Kidney capillary endothelial cell (primary cell): ENCODE data around the gene OR7D4.
"Not testable (repeated sequence)": the region's sequence is repeated elsewhere in the genome, so short reads cannot be mapped to it uniquely, and the experiment has no call there.

Source experiments
- DNase-seq: peaks from one replicate; pipeline ENCODE4 v3.0.0-alpha.2; 2018; ENCODE audit warnings: low spot score

OR7D4 gene

DNA sequence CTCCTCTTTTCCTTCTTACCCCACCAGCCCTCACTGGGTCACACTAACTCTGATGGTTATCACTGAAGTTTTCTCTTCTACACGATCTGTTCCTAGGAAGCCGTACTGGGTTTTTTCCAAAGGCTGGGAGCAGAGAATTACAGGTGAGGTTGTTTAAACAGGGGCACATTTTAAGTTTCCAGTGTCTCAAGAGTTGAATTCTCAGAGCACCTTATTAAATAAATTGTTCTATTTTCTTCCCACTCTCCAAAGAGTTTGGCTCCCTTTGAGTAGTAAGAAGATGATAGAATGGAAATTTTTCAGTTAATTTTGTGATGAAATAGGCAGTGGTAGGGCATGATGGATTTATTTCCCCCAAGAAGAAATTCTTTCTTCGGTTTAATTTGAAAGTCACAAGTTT, at the start of gene OR7D4:
Gene OR7D4 (minus strand): TSS at position 101 of the 400 bp plus-strand sequence. CDS start 4,752 bp downstream, outside the sequence.
- DNase-seq: no peak

DNA sequence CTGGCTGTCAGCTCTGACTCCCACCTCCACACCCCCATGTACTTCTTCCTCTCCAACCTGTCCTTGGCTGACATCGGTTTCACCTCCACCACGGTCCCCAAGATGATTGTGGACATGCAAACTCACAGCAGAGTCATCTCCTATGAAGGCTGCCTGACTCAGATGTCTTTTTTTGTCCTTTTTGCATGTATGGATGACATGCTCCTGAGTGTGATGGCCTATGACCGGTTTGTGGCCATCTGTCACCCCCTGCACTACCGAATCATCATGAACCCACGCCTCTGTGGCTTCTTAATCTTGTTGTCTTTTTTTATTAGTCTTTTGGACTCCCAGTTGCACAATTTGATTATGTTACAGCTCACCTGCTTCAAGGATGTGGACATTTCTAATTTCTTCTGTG, 31.8 kb upstream of the OR7D4 start:
- DNase-seq: no peak

DNA sequence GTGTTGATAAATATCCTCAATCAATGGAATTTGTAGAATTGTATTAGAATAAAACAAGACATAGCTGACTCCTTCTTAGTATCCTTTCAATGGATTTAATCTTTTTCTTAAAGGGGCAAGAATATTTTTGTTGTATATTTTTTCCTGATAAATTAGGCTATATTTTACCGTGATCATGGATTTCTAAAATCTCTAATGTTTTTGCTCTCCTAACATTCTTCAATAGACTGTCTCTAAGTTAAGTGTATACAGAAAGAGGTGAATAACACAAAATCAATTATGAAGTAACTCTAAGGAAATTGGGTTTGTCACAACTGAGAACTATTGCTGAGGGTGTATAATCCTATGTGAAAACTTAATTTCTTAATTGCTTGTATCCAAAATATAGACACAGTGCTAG, 31.2 kb upstream of the OR7D4 start, which contains the start of gene OR7E24:
Gene OR7E24 (plus strand): TSS at position 301 of the 400 bp plus-strand sequence. CDS start 114 bp downstream, outside the sequence.
- DNase-seq: no peak

DNA sequence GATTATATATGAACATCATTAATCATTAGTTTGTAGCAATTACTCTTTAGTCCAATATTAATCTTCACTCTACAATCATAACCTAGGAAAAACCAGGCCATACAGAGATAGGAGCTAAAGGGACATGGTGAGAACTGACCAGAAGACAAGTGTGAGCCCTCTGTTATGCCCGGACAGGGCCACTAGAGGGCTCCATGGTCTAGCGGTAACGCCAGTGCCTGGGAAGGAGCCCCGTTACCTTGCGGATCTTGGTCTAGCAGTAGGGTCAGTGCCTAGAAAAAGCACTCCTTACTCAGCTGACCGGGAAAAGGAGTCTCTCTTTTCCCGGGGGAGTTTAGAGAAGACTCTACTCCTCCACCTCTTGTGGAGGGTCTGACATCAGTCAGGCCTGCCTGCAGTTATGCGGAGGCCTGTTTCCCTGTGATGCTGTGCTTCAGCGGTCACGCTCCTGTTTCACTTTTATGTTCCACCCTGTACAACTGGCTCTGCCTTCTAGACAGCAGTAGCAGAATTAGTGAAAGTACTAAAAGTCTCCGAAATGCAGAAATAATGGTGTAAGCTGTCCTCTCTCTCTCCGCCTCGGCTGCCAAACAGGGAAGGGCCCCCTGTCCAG, 13.8 kb downstream of the OR7D4 start:
- peak; percentile 40 for DNase-seq

DNA sequence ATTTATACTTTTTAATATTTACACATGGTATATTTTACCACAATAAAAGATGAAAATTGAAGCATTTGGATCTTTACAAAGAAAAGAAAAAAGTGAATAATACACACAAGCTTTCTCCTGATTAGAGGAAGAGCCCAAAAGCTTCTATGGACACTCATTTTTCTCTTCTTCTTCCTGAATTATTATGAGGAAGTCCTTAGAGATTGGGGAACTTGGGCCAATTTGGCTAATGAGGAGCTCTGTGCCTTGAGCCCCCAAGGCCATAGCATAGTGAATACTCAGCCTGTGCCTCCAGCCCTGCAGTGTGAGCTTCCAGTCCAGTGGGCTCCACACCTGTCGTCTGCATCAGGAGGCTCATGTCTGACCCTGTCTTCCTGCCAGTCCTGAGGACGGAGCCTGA, 21.3 kb downstream of the OR7D4 start:
- not testable (repeated sequence) for DNase-seq

DNA sequence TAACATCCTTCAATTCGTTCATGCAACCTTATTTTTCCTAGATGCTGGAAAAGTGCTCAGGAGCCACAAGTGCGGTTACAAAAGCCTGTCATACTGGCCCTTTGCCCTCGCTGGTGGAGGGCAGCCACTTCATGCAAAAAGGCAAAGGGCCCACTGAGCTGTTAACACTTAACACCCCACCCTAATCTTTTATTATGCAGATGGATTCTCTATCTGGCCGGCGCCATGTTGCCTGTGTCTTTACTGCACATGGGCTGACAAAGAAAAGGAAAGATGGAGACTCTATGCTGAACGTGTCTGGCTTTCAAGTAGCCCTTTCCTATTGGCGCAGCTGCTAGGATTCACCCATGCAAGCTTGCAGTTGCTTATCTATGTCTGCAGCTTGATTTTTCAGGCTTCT, 29.9 kb downstream of the OR7D4 start:
- no peak for DNase-seq

DNA sequence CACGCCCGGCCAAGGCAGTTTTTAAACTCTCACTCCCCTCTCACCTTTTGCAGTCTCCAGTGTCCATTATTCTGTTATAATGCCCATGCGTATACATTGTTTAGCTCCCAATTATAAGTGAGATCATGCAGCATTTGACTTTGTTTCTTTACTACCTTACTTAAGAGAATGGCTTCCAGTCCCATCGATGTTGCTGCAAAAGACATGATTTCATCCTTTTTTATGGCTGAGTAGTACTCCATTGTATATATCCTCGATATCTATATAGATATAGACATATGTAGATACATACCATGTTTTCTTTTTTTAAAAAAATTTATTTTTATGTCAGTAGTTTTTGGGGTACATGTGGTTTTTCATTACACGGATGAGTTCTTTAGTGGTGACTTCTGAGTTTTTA, 32.2 kb downstream of the OR7D4 start:
- DNase-seq: no peak

DNA sequence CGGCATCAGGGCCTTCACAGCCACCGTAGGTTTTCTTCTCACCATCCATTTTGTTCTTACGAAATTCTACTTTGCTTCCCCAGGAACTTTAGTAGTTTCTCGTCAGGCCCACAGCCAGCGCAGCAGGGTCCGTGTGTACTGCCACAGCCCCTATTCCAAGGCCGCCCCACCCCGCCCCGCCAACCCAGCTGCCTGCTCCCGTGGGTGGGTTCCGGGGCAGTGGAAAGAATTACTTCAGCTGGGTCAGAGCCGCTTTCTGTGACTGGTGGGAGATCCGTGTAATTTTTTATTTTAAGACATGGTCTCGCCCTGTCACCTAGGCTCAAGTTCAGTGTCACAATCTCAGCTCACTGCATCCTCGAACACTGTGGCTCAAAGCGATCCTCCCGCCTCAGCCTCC, 36.4 kb downstream of the OR7D4 start:
- no peak for DNase-seq

DNA sequence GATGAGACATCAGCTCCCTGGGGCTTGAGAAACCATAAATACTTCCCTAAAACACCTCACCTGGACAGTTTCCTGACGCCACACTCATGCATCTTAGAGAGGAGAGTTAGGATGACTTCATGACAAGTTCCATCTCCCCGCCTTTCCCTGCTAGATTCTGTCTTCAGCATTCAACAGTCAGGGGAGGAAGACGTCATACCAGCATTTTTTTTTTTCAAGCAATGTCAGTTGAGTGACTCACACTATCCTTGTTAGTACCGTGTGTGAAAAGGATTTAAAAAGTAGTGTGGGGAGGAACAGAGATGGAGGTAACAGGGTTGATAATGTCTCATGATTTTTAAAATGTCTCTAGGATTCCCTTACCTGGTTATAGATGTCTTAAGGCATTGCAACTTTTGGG, 40.5 kb downstream of the OR7D4 start, which contains the start of gene OR7D2:
Gene OR7D2 (plus strand): TSS at position 79 of the 400 bp plus-strand sequence. CDS start 6,803 bp downstream, outside the sequence.
- no peak for DNase-seq

DNA sequence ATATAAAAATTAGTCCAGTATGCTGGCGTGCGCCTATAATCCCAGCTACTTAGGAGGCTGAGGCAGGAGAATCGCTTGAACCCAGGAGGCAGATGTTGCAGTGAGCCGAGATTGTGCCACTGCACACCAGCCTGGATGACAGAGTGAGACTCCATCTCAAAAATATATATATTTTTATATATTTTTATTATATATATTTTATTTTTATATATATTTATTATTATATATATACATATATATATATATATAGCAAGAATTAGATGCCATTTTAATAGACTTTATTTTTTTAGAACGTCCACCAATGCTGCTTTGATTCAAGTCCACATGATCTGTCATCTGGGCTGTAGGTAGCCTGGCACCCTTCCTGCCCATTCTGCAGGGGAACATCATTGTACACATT, 44.1 kb downstream of the OR7D4 start:
- no peak for DNase-seq

DNA sequence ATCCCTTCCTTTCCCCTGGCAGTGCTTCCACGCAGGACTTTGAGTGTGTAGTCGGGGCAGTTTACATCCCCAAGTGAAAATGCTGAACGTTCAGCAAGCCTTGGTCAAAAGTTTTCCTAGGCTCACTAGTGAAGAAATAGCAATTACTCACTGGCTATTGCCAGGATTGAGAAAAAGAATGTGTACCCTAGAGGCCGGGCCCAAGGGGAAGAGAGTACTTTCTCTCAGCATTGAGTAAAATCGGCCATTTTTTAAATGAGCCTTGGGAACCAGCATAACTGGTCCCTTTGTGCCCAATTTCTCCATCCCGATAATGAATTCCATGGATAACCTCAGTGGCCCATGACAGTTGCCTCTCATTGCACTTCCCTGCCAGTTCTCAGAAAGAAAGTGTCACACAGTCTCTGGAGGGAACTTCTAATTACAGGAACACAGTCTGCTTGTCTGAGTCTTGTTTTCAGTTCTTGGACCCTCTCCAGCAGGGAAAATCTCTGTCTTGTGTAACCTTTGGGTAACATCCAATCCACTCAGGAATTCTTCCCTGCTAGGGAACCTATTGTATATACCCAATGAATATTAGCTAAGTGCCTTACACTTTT, 47.9 kb downstream of the OR7D4 start:
- DNase-seq: no peak

DNA sequence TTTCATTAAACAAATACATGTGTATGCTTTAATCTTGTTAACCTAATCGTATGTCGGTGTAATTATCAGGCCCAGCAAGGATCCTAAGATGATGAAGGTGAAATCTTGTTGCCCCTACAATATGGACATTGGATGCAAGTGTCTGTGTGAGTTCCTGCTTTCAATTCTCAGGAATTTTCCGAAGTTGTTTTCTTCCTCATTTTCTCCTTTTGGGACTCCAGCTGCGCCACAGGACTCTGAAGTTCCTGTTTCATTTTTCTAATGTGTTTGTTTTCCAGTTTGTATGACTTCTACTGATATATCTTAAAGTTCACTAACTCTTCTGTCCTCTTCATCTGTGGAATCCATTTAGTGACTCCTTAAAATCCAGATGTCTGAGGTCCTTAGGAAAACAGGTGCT, 52.5 kb downstream of the OR7D4 start:
- no peak for DNase-seq

DNA sequence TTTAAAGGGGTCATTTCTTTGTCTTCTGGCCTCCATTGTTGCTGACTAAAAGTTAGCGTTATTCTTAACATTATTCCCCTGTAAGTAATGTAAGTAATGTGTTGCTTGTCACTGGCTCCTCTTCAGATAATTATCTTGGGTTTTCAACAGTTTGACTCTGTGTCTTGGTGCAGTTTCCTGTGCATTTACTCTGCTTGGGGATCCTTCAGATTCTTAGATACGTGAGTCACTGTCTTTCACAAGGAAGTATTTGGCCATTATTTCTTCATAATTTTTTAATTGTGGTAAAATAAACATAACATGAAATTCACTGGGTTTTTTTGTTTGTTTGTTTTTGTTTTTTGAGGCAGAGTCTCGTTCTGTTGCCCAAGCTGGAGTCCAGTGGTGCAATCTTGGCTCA, 54.1 kb downstream of the OR7D4 start:
- DNase-seq: no peak

DNA sequence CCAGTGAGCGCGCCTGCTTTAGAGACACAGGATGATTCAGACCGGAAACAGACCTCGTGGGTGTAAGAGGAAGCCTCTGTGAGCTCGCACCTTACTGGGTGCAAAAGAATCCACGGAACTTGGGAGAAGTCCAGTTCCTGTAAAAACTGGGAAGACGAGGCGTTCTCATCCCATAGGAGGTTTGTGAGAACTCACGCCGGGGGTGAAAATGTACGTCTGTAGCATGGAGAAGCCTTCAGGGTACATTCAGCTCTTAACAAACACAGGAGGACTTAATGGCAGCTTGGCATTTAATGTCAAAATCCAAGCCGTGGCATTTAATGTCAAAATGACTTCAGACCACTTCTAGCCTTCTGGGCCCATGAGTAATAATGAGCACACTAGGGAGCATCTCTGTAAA, 58.0 kb downstream of the OR7D4 start:
- DNase-seq: no peak
